ENCODE measurements around the gene PCYT2. TPM values are rescaled to one million over a fixed set of nuclear protein-coding genes. Genes with fewer than 3 reads are reported as not detected.

The PCYT2 gene
- total and polyA plus RNA-seq, 2 donors (not counting 1 experiment from before 2014, with no cell fraction given): 46.0 to 65.6 TPM

- Histone ChIP-seq H3K4me1 (ENCODE audit: control insufficient read depth, extremely low read depth, insufficient read depth, low read length) (no peaks in the 10 kb centered on the region), H4K20me1 (ENCODE audit: control insufficient read depth, extremely low read depth, insufficient read depth, low read length) (no peaks in the 10 kb centered on the region), H3K27me3 (ENCODE audit: control insufficient read depth, insufficient read depth, low read length) (peaks cover 2% of the 10 kb centered on the region), H3K9me3 (ENCODE audit: control insufficient read depth, insufficient read depth, low read depth, low read length) (no peaks in the 10 kb centered on the region), H2AFZ (ENCODE audit: low read length) (no peak overlapping the region), H3K9ac (ENCODE audit: insufficient read depth, low read length) (no peak overlapping the region), H3K36me3 (ENCODE audit: control insufficient read depth, insufficient read depth, low read length) (no peaks in the 10 kb centered on the region), H3K27ac (ENCODE audit: insufficient read depth, low read length) (no peak overlapping the region), H3K4me3 (replicated peaks in 1 of 4; ENCODE audit: control extremely low read depth in 1 of 4, insufficient read depth in 1 of 4, low read depth in 3 of 4, low read length in 4 of 4) (no peak overlapping the region), H3K4me2 (ENCODE audit: extremely low read depth, insufficient read depth, low read length) (no peak overlapping the region), H3K79me2 (ENCODE audit: control insufficient read depth, insufficient read depth, low read length) (no peaks in the 10 kb centered on the region)
- DNase-seq (ENCODE audit: low read depth in 2 of 2): no peak
- TF ChIP-seq CTCF (conservative IDR thresholded peaks at IDR 0.05 in 1 of 2, IDR thresholded peaks at IDR 0.05 in 1 of 2; ENCODE audit: low read depth in 1 of 2, low read length in 2 of 2) (no peak), EZH2 (IDR thresholded peaks at IDR 0.05; ENCODE audit: low read length, missing control alignments) (no peak)
Measured at GRCh38 chr17:81951785-81952684, 40.8 kb upstream of the PCYT2 start.

GRCh38 chr17:81950501-81950900, 39.3 kb upstream of the PCYT2 start:
- H3K79me2 ChIP-seq (ENCODE audit: control insufficient read depth, insufficient read depth, low read length): no peaks in the 10 kb centered on the region
- peaks cover 2% of the 10 kb centered on the region for H3K27me3 ChIP-seq (ENCODE audit: control insufficient read depth, insufficient read depth, low read length)
- H3K9me3 ChIP-seq (ENCODE audit: control insufficient read depth, insufficient read depth, low read depth, low read length): no peaks in the 10 kb centered on the region
- H3K4me1 ChIP-seq (ENCODE audit: control insufficient read depth, extremely low read depth, insufficient read depth, low read length): no peaks in the 10 kb centered on the region
- TF ChIP-seq CTCF (conservative IDR thresholded peaks at IDR 0.05 in 1 of 2, IDR thresholded peaks at IDR 0.05 in 1 of 2; ENCODE audit: low read depth in 1 of 2, low read length in 2 of 2) (no peak), EZH2 (IDR thresholded peaks at IDR 0.05; ENCODE audit: low read length, missing control alignments) (no peak)
- H3K27ac ChIP-seq (ENCODE audit: insufficient read depth, low read length): no peak overlapping the region
- no peak overlapping the region for H2AFZ ChIP-seq (ENCODE audit: low read length)
- H3K9ac ChIP-seq (ENCODE audit: insufficient read depth, low read length): no peak overlapping the region
- no peak for DNase-seq (ENCODE audit: low read depth in 2 of 2)
- H3K36me3 ChIP-seq (ENCODE audit: control insufficient read depth, insufficient read depth, low read length): no peaks in the 10 kb centered on the region
- no peak overlapping the region for H3K4me3 ChIP-seq (replicated peaks in 1 of 4; ENCODE audit: control extremely low read depth in 1 of 4, insufficient read depth in 1 of 4, low read depth in 3 of 4, low read length in 4 of 4)
- no peaks in the 10 kb centered on the region for H4K20me1 ChIP-seq (ENCODE audit: control insufficient read depth, extremely low read depth, insufficient read depth, low read length)
- H3K4me2 ChIP-seq (ENCODE audit: extremely low read depth, insufficient read depth, low read length): no peak overlapping the region

GRCh38 chr17:81948635-81949378, 37.6 kb upstream of the PCYT2 start:
- Histone ChIP-seq H3K27ac (ENCODE audit: insufficient read depth, low read length) (no peak overlapping the region), H3K79me2 (ENCODE audit: control insufficient read depth, insufficient read depth, low read length) (no peaks in the 10 kb centered on the region), H3K4me3 (replicated peaks in 1 of 4; ENCODE audit: control extremely low read depth in 1 of 4, insufficient read depth in 1 of 4, low read depth in 3 of 4, low read length in 4 of 4) (no peak overlapping the region), H3K4me2 (ENCODE audit: extremely low read depth, insufficient read depth, low read length) (no peak overlapping the region), H3K9ac (ENCODE audit: insufficient read depth, low read length) (no peak overlapping the region), H4K20me1 (ENCODE audit: control insufficient read depth, extremely low read depth, insufficient read depth, low read length) (no peaks in the 10 kb centered on the region), H3K36me3 (ENCODE audit: control insufficient read depth, insufficient read depth, low read length) (no peaks in the 10 kb centered on the region), H3K4me1 (ENCODE audit: control insufficient read depth, extremely low read depth, insufficient read depth, low read length) (no peaks in the 10 kb centered on the region), H3K27me3 (ENCODE audit: control insufficient read depth, insufficient read depth, low read length) (peaks cover 2% of the 10 kb centered on the region), H3K9me3 (ENCODE audit: control insufficient read depth, insufficient read depth, low read depth, low read length) (no peaks in the 10 kb centered on the region), H2AFZ (ENCODE audit: low read length) (no peak overlapping the region)
- TF ChIP-seq EZH2 (IDR thresholded peaks at IDR 0.05; ENCODE audit: low read length, missing control alignments): no peak
- no peak for DNase-seq (ENCODE audit: low read depth in 2 of 2)
